IMR-90 (cell line): ENCODE results near the gene MYOM1.

ENCODE experiments used
- BHLHE40 ChIP-seq: fragments of 150-350 bp; IDR thresholded peaks from 2 replicates; pipeline ENCODE4 v1.6.1; 2016; ENCODE audit warnings: mild to moderate bottlenecking, low read depth, low read length
- CEBPB ChIP-seq: IDR thresholded peaks from 2 replicates; pipeline ENCODE4 v1.6.1; 2012; ENCODE audit warnings: low read depth, low read length, improper control_type of control experiment
- CHD1 ChIP-seq: IDR thresholded peaks from 2 replicates; pipeline ENCODE4 v1.6.1; 2012; ENCODE audit warnings: low read depth, low read length, improper control_type of control experiment
- FOS ChIP-seq: fragments of 150-350 bp; IDR thresholded peaks from 2 replicates; pipeline ENCODE4 v1.6.1; 2016; ENCODE audit warnings: low read depth, low read length
- MAFK ChIP-seq: IDR thresholded peaks from 2 replicates; pipeline ENCODE4 v1.6.1; 2012; ENCODE audit warnings: low read depth, low read length, improper control_type of control experiment
- MAZ ChIP-seq: IDR thresholded peaks from 2 replicates; pipeline ENCODE4 v1.6.1; 2012; ENCODE audit warnings: low read depth, mild to moderate bottlenecking, low read length, improper control_type of control experiment, moderate library complexity, borderline replicate concordance
- MXI1 ChIP-seq: IDR thresholded peaks from 2 replicates; pipeline ENCODE4 v1.6.1; 2012; ENCODE audit warnings: low read depth, mild to moderate bottlenecking, low read length, moderate library complexity, borderline replicate concordance
- POLR2A ChIP-seq: IDR thresholded peaks from 2 replicates; pipeline ENCODE4 v1.6.1; 2012; ENCODE audit warnings: mild to moderate bottlenecking, low read depth, low read length
- RAD21 ChIP-seq: IDR thresholded peaks from 2 replicates; pipeline ENCODE4 v1.6.1; 2012; ENCODE audit warnings: low read length, improper control_type of control experiment
- RFX5 ChIP-seq: IDR thresholded peaks from 2 replicates; pipeline ENCODE4 v1.8.0; 2012; ENCODE audit warnings: low read depth, mild to moderate bottlenecking, low read length, moderate library complexity
- SMC3 ChIP-seq: fragments of 150-350 bp; IDR thresholded peaks from 2 replicates; pipeline ENCODE4 v1.6.1; 2016; ENCODE audit warnings: low read depth, mild to moderate bottlenecking, antibody characterized with exemption, low read length, moderate library complexity
- TF ChIP-seq, protein P1 (sequence below): conservative IDR thresholded peaks from 2 replicates; pipeline ENCODE4 v1.5.1; 2012; ENCODE audit warnings: mild to moderate bottlenecking, low read depth, low read length, improper control_type of control experiment
- TF ChIP-seq, protein P2 (sequence below): fragments of 150-350 bp; IDR thresholded peaks from 2 replicates; pipeline ENCODE4 v1.6.1; 2017; ENCODE audit warnings: mild to moderate bottlenecking, antibody characterized with exemption, low read length, low read depth
- TF ChIP-seq, protein P3 (sequence below): fragments of 150-350 bp; IDR thresholded peaks from 2 replicates; pipeline ENCODE4 v1.6.1; 2016; ENCODE audit warnings: low read depth, mild to moderate bottlenecking, low read length, moderate library complexity, borderline replicate concordance

DNA sequence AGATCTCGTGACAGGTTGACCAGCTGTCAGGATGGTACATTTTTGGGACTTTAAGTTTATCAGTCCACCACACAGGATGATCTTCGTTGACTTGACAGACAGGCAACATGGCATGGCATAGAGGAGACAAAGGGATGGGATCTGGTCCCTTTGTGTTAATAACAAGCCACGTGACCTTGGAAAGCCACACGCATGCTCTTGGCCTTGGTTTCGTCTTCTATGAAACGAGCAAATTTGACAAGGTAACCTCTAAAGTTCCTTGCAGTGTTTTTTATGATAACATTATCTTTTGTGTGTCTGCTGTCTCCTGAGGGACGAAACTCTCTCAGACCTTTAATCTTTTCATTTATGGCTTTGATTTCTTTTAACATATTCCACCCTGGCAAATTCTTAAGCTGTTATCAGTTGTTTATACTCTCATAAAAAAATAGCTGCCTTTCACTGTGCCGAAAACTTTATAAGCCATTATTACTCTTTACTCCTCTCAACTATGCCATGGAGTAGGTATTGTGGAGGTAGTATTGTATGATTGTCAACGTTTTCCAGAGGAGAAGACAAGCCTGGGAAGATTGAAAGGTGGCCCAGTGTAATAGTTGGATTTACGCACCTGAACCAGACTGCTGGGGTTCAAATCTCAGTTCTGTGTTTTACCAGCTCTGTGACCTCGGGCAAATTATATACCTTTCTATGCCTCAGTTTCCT is 81.3 kb downstream of the MYOM1 start:
- TF ChIP-seq, protein P1, sequence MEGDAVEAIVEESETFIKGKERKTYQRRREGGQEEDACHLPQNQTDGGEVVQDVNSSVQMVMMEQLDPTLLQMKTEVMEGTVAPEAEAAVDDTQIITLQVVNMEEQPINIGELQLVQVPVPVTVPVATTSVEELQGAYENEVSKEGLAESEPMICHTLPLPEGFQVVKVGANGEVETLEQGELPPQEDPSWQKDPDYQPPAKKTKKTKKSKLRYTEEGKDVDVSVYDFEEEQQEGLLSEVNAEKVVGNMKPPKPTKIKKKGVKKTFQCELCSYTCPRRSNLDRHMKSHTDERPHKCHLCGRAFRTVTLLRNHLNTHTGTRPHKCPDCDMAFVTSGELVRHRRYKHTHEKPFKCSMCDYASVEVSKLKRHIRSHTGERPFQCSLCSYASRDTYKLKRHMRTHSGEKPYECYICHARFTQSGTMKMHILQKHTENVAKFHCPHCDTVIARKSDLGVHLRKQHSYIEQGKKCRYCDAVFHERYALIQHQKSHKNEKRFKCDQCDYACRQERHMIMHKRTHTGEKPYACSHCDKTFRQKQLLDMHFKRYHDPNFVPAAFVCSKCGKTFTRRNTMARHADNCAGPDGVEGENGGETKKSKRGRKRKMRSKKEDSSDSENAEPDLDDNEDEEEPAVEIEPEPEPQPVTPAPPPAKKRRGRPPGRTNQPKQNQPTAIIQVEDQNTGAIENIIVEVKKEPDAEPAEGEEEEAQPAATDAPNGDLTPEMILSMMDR: no peak
- no peak for TF ChIP-seq POLR2A
- TF ChIP-seq MXI1: no peak
- TF ChIP-seq CEBPB: no peak
- no peak for TF ChIP-seq RFX5
- TF ChIP-seq, protein P2, sequence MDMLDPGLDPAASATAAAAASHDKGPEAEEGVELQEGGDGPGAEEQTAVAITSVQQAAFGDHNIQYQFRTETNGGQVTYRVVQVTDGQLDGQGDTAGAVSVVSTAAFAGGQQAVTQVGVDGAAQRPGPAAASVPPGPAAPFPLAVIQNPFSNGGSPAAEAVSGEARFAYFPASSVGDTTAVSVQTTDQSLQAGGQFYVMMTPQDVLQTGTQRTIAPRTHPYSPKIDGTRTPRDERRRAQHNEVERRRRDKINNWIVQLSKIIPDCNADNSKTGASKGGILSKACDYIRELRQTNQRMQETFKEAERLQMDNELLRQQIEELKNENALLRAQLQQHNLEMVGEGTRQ: no peak
- TF ChIP-seq BHLHE40: no peak
- no peak for TF ChIP-seq SMC3
- TF ChIP-seq MAFK: no peak
- no peak for TF ChIP-seq RAD21
- TF ChIP-seq MAZ: no peak
- TF ChIP-seq, protein P3, sequence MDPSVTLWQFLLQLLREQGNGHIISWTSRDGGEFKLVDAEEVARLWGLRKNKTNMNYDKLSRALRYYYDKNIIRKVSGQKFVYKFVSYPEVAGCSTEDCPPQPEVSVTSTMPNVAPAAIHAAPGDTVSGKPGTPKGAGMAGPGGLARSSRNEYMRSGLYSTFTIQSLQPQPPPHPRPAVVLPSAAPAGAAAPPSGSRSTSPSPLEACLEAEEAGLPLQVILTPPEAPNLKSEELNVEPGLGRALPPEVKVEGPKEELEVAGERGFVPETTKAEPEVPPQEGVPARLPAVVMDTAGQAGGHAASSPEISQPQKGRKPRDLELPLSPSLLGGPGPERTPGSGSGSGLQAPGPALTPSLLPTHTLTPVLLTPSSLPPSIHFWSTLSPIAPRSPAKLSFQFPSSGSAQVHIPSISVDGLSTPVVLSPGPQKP: no peak
- no peak for TF ChIP-seq FOS
- TF ChIP-seq CHD1: no peak
